ENCODE data around the gene NANOS3.

GRCh38 chr19:13830741-13831536 is 46.0 kb upstream of the NANOS3 start:
- TF ChIP-seq CTCF (IDR thresholded peaks at IDR 0.05) (no peak), POLR2A (IDR thresholded peaks at IDR 0.05) (no peak), EP300 (IDR thresholded peaks at IDR 0.05) (no peak)

All from ovary (tissue), 3 donors.